Omental fat pad (tissue), 4 donors: ENCODE data around the gene SPATA46. TPM values are rescaled to one million over a fixed set of nuclear protein-coding genes. Genes with fewer than 3 reads are reported as not detected.

ENCODE experiments used
- ATAC-seq: fragments of 150-250 bp; one replicate; pipeline ENCODE4 v1.9.1; 2016; ENCODE audit warnings: mild to moderate bottlenecking, moderate library complexity; ENCODE audit not compliant: low FRiP score
- DNase-seq: peaks from one replicate; pipeline ENCODE4 v3.0.0-alpha.2; 2019; ENCODE audit warnings: low spot score
- CTCF ChIP-seq, 3 donors: fragments of 450-650 bp; IDR thresholded peaks; one replicate each; pipeline ENCODE4 v1.5.1; 2016 to 2017; ENCODE audit warnings: antibody characterized with exemption in 3 of 3, mild to moderate bottlenecking in 3 of 3, moderate library complexity in 2 of 3
- total RNA-seq, 4 donors: library from RNA; depleted of rRNA; stranded (reverse); fragments of >200 nt; gene quantifications; one replicate each; pipeline ENCODE4 v1.1.0, GENCODE V29; 2016

SPATA46 gene
- total RNA-seq, 4 donors from 2014 or later = not detected

- no peak for ATAC-seq
- no peak for DNase-seq
- TF ChIP-seq CTCF (IDR thresholded peaks at IDR 0.05) = no peak
Measured at GRCh38 chr1:162364498-162364897, 12.2 kb downstream of the SPATA46 start.

- DNase-seq = no peak
- no peak for TF ChIP-seq CTCF (IDR thresholded peaks at IDR 0.05)
- no peak for ATAC-seq
Measured at GRCh38 chr1:162363823-162364222, 12.8 kb downstream of the SPATA46 start.

- TF ChIP-seq CTCF (IDR thresholded peaks at IDR 0.05) = no peak
- no peak for ATAC-seq
- DNase-seq = no peak
Measured at GRCh38 chr1:162361349-162361748, 15.3 kb downstream of the SPATA46 start.

GRCh38 chr1:162360874-162361260 lies 15.8 kb downstream of the SPATA46 start:
- no peak for ATAC-seq
- no peak for TF ChIP-seq CTCF (IDR thresholded peaks at IDR 0.05)
- no peak for DNase-seq

- no peak for DNase-seq
- TF ChIP-seq CTCF (IDR thresholded peaks at IDR 0.05) = no peak
- ATAC-seq = no peak
Measured at GRCh38 chr1:162360237-162360873, 16.3 kb downstream of the SPATA46 start.

- no peak for TF ChIP-seq CTCF (IDR thresholded peaks at IDR 0.05)
- no peak for DNase-seq
- ATAC-seq = no peak
Measured at GRCh38 chr1:162359523-162360236, 17.0 kb downstream of the SPATA46 start.

- no peak for TF ChIP-seq CTCF (IDR thresholded peaks at IDR 0.05)
- DNase-seq (no peak), ATAC-seq (no peak)
Measured at GRCh38 chr1:162358928-162359327, 17.7 kb downstream of the SPATA46 start.
